HG03064 (cell line): ENCODE data around the gene A3GALT2.

Source experiments
- ATAC-seq: cut with Tn5 transposase; IDR thresholded peaks from one replicate; pipeline ENCODE4 v1.9.1; 2021; ENCODE audit warnings: low read depth; ENCODE audit not compliant: unreplicated experiment

A3GALT2 gene

DNA sequence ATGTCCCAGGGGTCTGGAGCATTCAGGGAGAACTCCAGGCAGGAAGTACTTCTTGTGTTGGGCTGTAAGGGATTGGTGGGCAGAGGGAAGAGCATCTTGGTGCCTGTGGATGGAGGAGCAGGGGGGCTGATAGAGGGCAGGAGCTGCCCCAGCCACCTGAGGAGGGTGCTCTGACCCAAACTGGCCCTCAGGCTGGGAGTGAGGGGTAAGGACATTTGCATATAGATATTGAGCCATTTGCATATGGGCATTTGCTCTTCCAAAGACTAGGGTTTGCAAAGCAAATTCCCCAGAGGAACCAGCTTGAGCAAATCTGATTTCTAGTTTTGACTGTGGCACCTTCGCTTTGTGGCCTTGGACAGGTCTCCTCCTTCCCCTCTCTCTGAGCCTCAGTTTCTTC is 46.5 kb downstream of the A3GALT2 start:
- ATAC-seq = no peak

GRCh38 chr1:33273961-33274371 is 46.9 kb downstream of the A3GALT2 start:
- ATAC-seq = no peak

DNA sequence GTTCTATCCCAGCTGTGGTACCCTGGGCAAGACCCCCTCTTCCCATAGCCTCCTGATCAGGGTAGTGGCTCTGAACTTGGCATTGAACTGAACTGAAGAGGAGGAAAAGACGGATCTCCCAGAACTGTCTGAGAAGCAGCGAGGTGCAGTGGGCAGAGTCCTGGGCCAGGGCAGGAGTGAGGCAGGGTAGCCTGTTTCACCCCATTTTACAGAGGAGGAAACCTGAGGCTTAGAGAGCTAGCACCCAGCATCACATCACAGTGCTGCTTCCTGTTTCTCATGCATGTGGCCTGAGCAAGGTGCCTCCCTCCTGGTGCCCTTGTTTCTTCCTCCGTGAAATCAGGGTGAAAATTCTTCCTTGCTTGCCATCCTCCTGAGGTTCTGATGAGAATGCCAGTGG is 47.5 kb downstream of the A3GALT2 start:
- ATAC-seq = no peak

DNA sequence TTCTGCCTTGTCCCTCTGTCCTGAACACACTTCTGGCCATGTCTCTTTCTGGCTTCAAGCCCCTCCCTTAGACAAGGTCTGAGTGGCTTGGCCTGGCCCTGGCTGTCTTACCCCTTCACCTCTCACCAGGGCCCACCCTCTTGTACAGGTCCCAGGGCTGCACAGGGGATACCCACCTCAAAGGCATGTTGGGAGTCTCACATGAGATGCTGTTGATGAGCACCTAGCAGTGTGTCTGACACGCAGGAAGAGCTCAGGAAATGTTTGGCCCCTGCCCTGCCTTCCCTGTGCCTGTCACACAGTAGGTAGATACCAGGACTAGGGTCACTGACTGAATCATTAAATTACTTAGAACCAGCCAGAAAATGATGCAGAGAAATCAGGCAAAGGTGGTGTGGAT is 48.0 kb downstream of the A3GALT2 start:
- no peak for ATAC-seq

GRCh38 chr1:33272509-33272908 is 48.4 kb downstream of the A3GALT2 start:
- no peak for ATAC-seq

- no peak for ATAC-seq
Observed at GRCh38 chr1:33271666-33272505, 49.0 kb downstream of the A3GALT2 start.

- ATAC-seq = no peak
Observed at GRCh38 chr1:33270808-33271465, 50.0 kb downstream of the A3GALT2 start.

- no peak for ATAC-seq
Observed at GRCh38 chr1:33270379-33270778, 50.5 kb downstream of the A3GALT2 start.

DNA sequence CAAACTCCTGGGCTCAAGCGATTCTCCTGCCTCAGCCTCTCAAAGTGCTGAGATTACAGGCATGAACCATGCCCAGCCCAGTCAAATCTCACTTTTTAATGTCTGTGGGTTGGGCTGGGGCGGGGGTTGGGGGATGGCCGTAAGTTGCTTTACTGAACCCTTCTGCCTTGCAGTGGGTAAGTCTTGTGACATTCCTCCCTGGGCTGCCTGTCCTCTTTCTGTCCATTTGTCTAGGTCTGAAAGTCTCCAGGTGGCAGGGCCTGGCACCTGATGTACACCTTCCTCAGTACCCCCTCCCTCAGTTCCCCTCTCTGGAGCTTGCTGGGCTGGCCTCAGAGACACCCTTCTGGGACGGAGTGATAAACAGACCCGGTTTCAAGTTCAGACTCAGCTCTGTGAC is 51.3 kb downstream of the A3GALT2 start:
- no peak for ATAC-seq

DNA sequence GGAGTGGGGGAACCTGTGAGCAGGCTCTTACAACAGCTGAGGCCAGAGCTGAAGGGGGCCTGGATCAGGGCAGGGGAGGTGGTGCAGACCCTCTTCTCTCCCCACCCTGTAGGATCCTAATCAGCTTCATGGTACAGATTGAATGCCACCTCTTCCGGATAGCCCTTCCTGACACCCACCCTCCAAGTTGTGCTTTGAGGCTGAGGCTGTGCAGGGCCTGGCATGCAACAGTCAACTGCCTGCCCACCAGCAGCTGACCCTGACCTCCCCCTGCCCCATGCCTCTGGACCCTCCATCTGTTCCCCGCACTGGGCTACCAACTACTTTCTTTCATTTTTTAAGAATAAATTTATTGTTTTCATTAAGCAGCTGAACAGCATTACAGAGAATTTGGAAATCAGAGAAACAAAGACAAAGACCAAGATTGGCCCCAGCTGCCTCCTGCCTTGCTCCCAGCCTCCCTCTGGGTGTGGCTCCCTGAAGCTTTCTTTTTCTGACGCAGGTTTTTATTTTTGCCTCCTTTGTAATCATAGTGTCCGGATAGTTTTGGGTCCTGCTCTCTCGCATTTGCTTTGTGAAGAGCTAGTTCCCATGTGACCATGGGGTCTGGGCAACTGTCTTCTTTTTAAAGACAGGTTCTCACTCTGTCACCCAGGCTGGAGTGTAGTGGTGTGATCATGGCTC is 51.8 kb downstream of the A3GALT2 start:
- no peak for ATAC-seq

GRCh38 chr1:33268457-33268856 is 52.4 kb downstream of the A3GALT2 start:
- no peak for ATAC-seq

- no peak for ATAC-seq
Observed at GRCh38 chr1:33267468-33268205, 53.3 kb downstream of the A3GALT2 start.

DNA sequence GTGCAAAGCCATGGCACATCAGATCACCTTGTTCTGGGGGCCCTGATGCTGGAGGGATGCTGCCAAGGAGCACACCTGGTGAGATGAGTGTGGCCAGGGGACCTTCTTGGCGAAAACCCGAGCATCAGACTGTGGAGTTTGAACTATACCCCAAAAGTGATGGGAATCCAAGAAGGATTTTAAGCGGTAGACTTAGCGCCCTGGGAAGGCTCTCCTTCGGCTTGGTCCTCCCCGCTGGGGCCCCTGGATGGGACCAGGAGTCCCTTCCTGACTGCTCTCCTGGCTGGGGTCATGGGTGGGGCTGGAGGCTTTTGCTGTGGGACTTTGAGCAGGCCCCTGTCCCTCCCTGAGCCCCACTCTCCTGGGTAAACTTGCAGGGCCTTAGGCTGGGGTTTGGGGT is 54.1 kb downstream of the A3GALT2 start:
- no peak for ATAC-seq

GRCh38 chr1:33265780-33266605 is 54.9 kb downstream of the A3GALT2 start:
- no peak for ATAC-seq

GRCh38 chr1:33263890-33264504 is 56.9 kb downstream of the A3GALT2 start:
- no peak for ATAC-seq

GRCh38 chr1:33261344-33261743 is 59.6 kb downstream of the A3GALT2 start:
- no peak for ATAC-seq

DNA sequence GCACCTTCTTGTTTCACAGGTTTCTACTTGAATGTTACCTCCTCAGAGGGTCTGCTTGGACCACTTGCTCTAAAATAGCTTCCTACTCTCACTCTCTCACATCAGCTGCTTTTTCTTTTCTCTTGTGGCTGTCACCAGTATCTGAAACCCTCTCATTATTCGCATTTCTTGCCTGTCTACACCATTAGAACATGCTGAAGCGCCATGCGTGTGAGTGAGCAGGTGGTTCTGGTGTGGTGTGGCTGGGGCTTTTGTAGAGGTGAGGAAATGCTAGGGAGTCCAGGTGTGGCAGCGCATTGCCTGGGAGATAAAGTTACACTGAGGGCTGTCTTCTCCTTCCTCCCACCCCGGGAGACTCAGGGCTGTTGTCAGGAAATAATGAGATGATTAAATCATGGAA is 60.5 kb downstream of the A3GALT2 start:
- no peak for ATAC-seq

GRCh38 chr1:33259879-33260278 is 61.0 kb downstream of the A3GALT2 start:
- ATAC-seq = no peak

- no peak for ATAC-seq
Observed at GRCh38 chr1:33258788-33259274, 62.1 kb downstream of the A3GALT2 start.
